ENCODE measurements around the gene ZBTB48.

Gene ZBTB48

GRCh38 chr1:6614019-6614928 lies 34.5 kb downstream of the ZBTB48 start:
- no peak for DNase-seq

GRCh38 chr1:6614929-6615785 lies 35.4 kb downstream of the ZBTB48 start:
- DNase-seq: no peak

- no peak for DNase-seq
These were observed 39.3 kb downstream of the ZBTB48 start for GRCh38 chr1:6619045-6619444.

- no peak for DNase-seq
These were observed 41.9 kb downstream of the ZBTB48 start for GRCh38 chr1:6621429-6622391.

GRCh38 chr1:6622396-6623152 lies 42.8 kb downstream of the ZBTB48 start:
- DNase-seq: no peak

- no peak for DNase-seq
These were observed 43.6 kb downstream of the ZBTB48 start for GRCh38 chr1:6623269-6623965.

- no peak for DNase-seq
These were observed 45.2 kb downstream of the ZBTB48 start, which contains the start of gene THAP3 for GRCh38 chr1:6624710-6625583. Gene THAP3, plus strand, starts transcription at chr1:6624868. Its CDS starts 351 bp downstream, at chr1:6625219.

- DNase-seq: no peak
These were observed 45.9 kb downstream of the ZBTB48 start for GRCh38 chr1:6625584-6626149.

GRCh38 chr1:6627031-6627430 lies 47.2 kb downstream of the ZBTB48 start:
- DNase-seq: no peak

- DNase-seq: no peak
These were observed 48.2 kb downstream of the ZBTB48 start for GRCh38 chr1:6627841-6628545.

- DNase-seq: no peak
These were observed 49.2 kb downstream of the ZBTB48 start for GRCh38 chr1:6628971-6629479.

- DNase-seq: no peak
These were observed 50.2 kb downstream of the ZBTB48 start for GRCh38 chr1:6630027-6630426.

- no peak for DNase-seq
These were observed 51.3 kb downstream of the ZBTB48 start for GRCh38 chr1:6631058-6631457.

GRCh38 chr1:6632588-6633514 lies 53.1 kb downstream of the ZBTB48 start:
- DNase-seq: no peak

- DNase-seq: peak; percentile 22
These were observed 54.7 kb downstream of the ZBTB48 start for GRCh38 chr1:6634371-6635052.

- no peak for DNase-seq
These were observed 55.5 kb downstream of the ZBTB48 start for GRCh38 chr1:6635161-6635909.
